ENCODE data around the gene FUBP1.
"Not testable (repeated sequence)": the region's sequence is repeated elsewhere in the genome, so short reads cannot be mapped to it uniquely, and the experiment has no call there.

Gene FUBP1, protein sequence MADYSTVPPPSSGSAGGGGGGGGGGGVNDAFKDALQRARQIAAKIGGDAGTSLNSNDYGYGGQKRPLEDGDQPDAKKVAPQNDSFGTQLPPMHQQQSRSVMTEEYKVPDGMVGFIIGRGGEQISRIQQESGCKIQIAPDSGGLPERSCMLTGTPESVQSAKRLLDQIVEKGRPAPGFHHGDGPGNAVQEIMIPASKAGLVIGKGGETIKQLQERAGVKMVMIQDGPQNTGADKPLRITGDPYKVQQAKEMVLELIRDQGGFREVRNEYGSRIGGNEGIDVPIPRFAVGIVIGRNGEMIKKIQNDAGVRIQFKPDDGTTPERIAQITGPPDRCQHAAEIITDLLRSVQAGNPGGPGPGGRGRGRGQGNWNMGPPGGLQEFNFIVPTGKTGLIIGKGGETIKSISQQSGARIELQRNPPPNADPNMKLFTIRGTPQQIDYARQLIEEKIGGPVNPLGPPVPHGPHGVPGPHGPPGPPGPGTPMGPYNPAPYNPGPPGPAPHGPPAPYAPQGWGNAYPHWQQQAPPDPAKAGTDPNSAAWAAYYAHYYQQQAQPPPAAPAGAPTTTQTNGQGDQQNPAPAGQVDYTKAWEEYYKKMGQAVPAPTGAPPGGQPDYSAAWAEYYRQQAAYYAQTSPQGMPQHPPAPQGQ

GRCh38 chr1:77978969-77979876, at the start of gene FUBP1:
Gene FUBP1, minus strand, starts transcription at chr1:77979072. Its CDS starts 68 bp downstream, at chr1:77979004.
- DNase-seq: peak; percentile 32 to 96 (median 89)

DNA sequence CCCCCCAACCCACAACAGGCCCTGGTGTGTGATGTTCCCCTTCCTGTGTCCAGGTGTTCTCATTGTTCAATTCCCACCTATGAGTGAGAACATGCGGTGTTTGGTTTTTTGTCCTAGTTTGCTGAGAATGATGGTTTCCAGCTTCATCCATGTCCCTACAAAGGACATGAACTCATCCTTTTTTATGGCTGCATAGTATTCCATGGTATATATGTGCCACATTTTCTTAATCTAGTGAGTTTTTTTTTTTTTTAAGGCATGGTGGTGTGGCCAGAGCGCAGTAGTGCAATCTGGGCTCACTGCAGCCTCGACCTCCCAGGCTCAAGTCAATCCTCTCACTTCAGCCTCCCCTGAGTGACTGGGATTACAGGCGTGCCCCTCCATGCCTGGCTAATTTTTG, 42.3 kb upstream of the FUBP1 start:
- DNase-seq: not testable (repeated sequence)

GRCh38 chr1:78019024-78019423, 40.2 kb upstream of the FUBP1 start:
- DNase-seq: no peak

DNA sequence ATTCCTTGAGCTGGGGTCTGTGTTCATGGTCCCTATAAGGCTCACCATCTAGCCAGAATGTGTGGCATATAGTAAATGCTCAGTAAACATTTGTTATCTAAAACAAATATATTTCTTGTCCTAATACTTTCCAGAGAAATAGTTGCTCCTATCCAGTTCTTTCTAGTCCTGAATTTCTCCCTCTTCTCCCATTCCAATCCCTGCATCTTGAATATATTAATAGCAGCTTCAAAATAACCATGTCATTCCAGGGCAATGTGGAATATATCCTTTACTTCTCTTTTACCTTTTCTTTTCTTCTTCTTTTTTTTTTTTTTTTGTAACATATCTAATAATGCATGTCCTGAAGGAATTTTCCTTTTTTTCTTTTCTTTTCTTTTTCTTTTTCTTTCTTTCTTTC, 36.3 kb upstream of the FUBP1 start:
- DNase-seq: no peak

DNA sequence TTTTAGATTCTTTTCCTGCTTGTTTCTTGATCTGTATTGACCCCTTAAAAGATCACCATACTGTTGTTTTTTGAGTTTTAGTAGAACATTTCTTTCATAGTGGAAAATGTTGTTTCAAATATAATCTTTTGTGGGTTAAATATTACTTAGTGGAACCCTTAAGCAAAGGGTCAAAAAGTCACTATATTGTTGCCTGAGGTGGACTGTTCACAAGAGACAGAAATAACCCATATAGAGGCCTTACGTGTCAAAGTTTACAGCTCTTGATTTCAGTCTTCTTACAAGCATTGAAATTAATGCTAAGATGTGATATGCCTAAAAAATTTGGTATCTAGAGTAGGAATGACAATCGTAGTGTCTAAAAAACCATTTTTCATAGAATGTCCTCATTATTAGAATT, 32.2 kb upstream of the FUBP1 start:
- DNase-seq: no peak

GRCh38 chr1:78009836-78010235, 31.0 kb upstream of the FUBP1 start:
- DNase-seq: no peak

- no peak for DNase-seq
Measured at GRCh38 chr1:78009276-78009675, 30.4 kb upstream of the FUBP1 start.

- DNase-seq: no peak
Measured at GRCh38 chr1:78007677-78008341, 28.9 kb upstream of the FUBP1 start.

DNA sequence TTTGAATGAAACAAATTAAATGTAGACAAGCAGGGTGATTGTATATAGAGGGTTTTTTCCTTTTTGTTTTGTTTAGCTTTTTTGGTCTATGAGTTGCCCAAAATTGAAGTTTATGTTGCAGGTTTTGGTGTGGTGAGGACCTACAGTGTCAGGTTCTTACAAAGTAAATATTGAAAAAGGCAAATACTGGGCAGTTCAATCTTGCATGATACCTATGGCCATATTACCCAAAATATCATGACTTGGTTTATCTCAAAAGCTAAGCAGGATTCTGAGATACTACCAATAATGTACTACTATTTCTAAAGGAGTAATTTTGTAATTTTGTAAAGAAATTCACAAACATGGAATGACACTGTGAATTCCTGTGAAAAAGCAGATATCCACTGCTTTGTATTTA, 27.6 kb upstream of the FUBP1 start:
- DNase-seq: no peak

DNA sequence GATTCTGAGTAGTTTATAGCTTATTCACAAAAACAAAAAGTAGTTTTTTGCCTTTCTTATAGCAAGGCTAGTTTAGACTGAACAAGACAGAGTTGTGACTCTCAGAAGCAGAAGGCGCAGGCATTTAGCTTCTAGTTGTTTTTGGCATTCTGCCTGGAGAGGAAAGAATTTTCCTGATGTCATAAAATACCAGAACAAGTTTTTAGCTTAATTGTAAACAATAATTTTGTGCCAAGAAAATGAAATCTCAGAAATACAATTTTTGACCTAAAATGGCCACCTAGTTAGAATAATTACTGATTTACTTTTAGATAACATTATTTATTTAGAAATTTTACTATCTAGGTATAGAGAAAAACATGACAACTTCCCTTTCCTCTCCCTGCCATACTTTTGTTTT, 26.9 kb upstream of the FUBP1 start:
- peak in 2 of 56 donors; percentile 8 to 15 for DNase-seq

GRCh38 chr1:78005448-78005722, 26.5 kb upstream of the FUBP1 start:
- no peak for DNase-seq

DNA sequence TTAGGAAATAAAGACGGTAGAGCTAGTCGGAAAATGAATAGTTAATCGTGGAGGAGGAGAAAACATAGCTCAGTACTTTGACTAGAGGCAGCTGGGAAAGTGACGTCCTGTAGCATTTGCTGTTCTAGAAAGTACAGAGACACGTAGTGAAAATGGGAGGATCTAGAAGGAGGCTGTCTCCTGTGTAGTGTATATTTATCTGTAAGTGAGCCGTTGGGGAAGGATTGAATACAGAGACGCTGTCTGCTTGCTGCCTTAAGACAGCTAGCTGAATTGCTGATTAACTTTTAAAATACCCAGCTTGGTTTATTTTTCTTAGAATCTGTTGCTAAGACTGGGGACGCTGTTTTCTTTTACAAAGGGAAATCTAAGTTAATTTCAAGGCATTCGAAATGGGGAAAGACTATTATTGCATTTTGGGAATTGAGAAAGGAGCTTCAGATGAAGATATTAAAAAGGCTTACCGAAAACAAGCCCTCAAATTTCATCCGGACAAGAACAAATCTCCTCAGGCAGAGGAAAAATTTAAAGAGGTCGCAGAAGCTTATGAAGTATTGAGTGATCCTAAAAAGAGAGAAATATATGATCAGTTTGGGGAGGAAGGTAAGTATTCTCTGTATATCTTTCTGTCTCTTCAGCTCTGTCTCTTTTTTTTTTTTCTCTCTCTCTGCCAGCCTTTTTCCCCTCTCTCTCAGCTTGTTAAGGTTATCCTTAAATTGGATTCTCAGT, 26.0 kb upstream of the FUBP1 start, which contains the start of gene DNAJB4:
DNAJB4 (plus strand) TSS at position 221 of the 729 bp plus-strand sequence; CDS start at position 393, 172 bp downstream.
- peak in 44 of 56 donors; percentile 4 to 87 (median 52) for DNase-seq

DNA sequence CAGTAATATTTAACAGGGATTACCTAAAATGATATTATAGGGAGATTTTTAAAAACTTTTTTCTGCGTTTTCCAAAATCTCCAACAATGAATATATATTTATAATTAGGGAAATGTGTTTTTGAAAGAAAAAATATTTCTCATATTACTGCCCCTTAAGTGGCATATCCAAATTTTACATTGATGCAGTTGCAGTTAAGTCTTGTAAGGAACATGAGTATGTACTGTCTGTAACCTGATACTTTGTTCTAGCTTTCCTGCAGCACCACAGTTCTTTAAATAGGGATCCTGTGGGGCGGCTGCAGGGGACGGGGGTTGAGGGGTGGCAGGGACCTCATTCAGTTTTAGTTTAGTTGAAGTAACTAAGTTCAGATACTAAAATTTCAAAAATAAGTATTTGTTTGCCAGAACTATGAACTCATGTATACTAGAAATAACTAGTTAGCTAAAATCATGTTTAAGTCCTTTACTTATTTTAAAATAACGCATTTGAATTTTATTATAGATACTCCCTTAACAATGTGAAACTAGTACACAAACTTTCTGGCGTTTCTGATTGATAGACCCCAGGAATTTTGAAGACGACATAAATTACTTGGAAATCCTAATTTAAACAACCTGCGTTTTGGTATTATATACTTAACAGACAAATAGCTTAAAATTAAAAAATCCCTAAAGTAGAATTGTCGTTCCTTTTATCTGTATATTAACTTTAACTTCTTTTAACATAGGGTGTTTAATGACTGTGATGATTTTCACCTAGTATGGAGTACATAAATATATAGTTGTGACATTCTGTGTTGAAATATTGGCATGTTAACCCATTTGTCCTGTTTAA, 25.2 kb upstream of the FUBP1 start:
- peak in 22 of 56 donors; percentile 2 to 47 (median 10) for DNase-seq

- no peak for DNase-seq
Measured at GRCh38 chr1:78003070-78003746, 24.3 kb upstream of the FUBP1 start.

DNA sequence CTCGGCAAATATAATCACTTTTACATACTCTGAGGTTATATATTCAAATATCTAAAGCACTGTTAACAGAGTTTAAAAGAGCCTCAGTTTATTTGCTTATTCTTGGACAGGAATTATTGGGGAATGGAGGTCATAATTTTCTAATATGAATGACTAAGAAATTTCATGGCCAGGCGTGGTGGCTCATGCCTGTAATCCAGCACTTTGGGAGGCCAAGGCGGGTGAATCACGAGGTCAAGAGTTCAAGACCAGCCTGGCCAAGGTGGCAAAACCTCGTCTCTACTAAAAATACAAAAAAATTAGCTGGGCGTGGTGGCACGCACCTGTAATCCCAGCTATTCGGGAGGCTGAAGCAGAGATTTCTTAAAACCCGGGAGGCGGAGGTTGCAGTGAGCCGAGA, 21.7 kb upstream of the FUBP1 start:
- DNase-seq: not testable (repeated sequence)

DNA sequence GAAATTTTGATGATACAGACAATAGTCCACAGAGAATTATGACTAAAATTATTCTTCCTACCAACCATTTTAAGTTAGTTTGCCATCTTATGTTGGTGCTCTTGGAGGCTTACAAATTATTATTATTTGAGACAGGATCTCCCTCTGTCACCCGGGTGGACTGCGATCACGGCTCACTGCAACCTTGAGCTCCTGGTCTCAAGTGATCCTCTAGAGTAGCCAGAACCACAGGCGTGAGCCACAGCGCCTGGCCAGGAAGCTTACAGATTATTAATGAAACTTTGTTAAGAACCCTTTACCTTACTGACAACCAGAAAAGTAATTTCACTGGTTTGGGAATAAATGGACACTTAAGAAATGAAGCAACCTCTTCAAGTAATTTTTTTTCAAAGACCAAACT, 17.9 kb upstream of the FUBP1 start:
- DNase-seq: no peak

GRCh38 chr1:77994117-77994705, 15.3 kb upstream of the FUBP1 start:
- no peak for DNase-seq

DNA sequence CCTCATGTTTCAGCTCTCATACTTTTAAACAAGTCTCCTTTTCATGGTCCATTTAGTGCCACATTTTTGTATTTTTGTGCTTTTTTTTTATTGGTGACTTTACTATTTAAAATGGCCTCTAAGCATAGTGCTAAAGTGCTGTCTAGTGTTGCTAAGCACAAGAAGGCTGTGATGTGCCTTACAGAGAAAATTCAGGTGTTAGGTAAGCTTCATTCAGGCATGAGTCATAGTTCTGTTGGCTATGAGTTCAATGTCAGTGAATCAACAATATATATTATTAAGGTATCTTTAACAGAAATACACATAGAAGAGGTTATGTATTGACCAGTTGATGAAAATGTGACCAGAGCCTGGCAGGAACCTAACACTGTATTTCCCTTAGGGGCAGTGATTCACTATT, 12.8 kb upstream of the FUBP1 start:
- no peak for DNase-seq
